Calu3 (cell line): Measurements from ENCODE around the gene PELI3. TPM values are rescaled to one million over a fixed set of nuclear protein-coding genes. Genes with fewer than 3 reads are reported as not detected.
A peak's percentile ranks its signal among the peaks of the same experiment; 100 is the strongest.

Source experiments
- BruUV-seq: library from RNA; stranded (reverse); fragments of 400-500 nt; replicated peaks from 2 replicates; lab custom pipeline; 2021; lab: Mats Ljungman, UMichigan
- CTCF ChIA-PET: fragments of 300-600 bp; sonication (Branson Sonifier 250); formaldehyde crosslinking; loops from one replicate; lab custom pipeline; 2022; ENCODE audit warnings: antibody characterized with exemption; lab: Charles Lee
- DNase-seq: peaks from one replicate; pipeline ENCODE4 v3.0.0; 2022
- H3K27ac Mint-ChIP-seq: one replicate; pipeline ENCODE4 v1.8.0; 2022; ENCODE audit warnings: mixed read lengths; ENCODE audit not compliant: unreplicated experiment
- H3K27me3 Mint-ChIP-seq: one replicate; pipeline ENCODE4 v1.8.0; 2022; ENCODE audit warnings: mixed read lengths; ENCODE audit not compliant: unreplicated experiment
- H3K36me3 Mint-ChIP-seq: one replicate; pipeline ENCODE4 v1.8.0; 2022; ENCODE audit warnings: mild to moderate bottlenecking, moderate library complexity, mixed read lengths; ENCODE audit not compliant: insufficient read depth, unreplicated experiment
- H3K4me1 Mint-ChIP-seq: one replicate; pipeline ENCODE4 v1.8.0; 2022; ENCODE audit warnings: mild to moderate bottlenecking, low read depth, mixed read lengths; ENCODE audit not compliant: unreplicated experiment
- H3K4me3 Mint-ChIP-seq: one replicate; pipeline ENCODE4 v1.8.0; 2022; ENCODE audit warnings: mild to moderate bottlenecking, low read depth, moderate library complexity, mixed read lengths; ENCODE audit not compliant: unreplicated experiment
- H3K9me3 Mint-ChIP-seq: one replicate; pipeline ENCODE4 v1.8.0; 2022; ENCODE audit warnings: low read depth, mixed read lengths; ENCODE audit not compliant: unreplicated experiment
- CTCF ChIP-seq: fragments of 200-600 bp; IDR thresholded peaks from one replicate; pipeline ENCODE4 v1.8.0; 2022; ENCODE audit warnings: antibody characterized with exemption; ENCODE audit not compliant: unreplicated experiment
- intact Hi-C: fragments of 100-400 bp; cut with micrococcal nuclease; formaldehyde crosslinking; loops from one replicate; pipeline ENCODE4 v1.10.0; 2022; ENCODE audit not compliant: unreplicated experiment
- total RNA-seq: library from RNA; stranded (reverse); gene quantifications from 2 replicates; pipeline ENCODE4 v1.2.3, GENCODE V29; 2022

The PELI3 gene
- total RNA-seq, 1 experiment from 2014 or later: 7.6 TPM

- Mint-ChIP-seq H3K27me3 (no peaks in the 10 kb centered on the region), H3K36me3 (peaks cover 35% of the 10 kb centered on the region), H3K4me3 (no peak overlapping the region), H3K9me3 (no peaks in the 10 kb centered on the region), H3K27ac (no peak overlapping the region), H3K4me1 (no peaks in the 10 kb centered on the region)
- CTCF ChIA-PET: interaction anchor here (0.6 kb wide), 2 partner anchors 21 to 703 kb away, joined by 3 read pairs; no protein-coding TSS in a partner anchor
- intact Hi-C loops: no loop called here
- no peak for DNase-seq
- no TSS peak for BruUV-seq
- TF ChIP-seq CTCF: no peak
Measured at GRCh38 chr11:66494935-66495334, 28.2 kb downstream of the PELI3 start.

GRCh38 chr11:66495401-66495854 is 28.7 kb downstream of the PELI3 start:
- DNase-seq: peak; percentile 15
- intact Hi-C loops: no loop called here
- H3K27ac Mint-ChIP-seq: no peak overlapping the region
- H3K36me3 Mint-ChIP-seq: peaks cover 37% of the 10 kb centered on the region
- no peak overlapping the region for H3K4me3 Mint-ChIP-seq
- BruUV-seq: no TSS peak
- no peaks in the 10 kb centered on the region for H3K27me3 Mint-ChIP-seq
- H3K9me3 Mint-ChIP-seq: no peaks in the 10 kb centered on the region
- H3K4me1 Mint-ChIP-seq: no peaks in the 10 kb centered on the region
- CTCF ChIA-PET: no interaction called here
- no peak for TF ChIP-seq CTCF

GRCh38 chr11:66497206-66497605 is 30.5 kb downstream of the PELI3 start:
- H3K27ac Mint-ChIP-seq: no peak overlapping the region
- peaks cover 35% of the 10 kb centered on the region for H3K36me3 Mint-ChIP-seq
- no peak for DNase-seq
- intact Hi-C loops: no loop called here
- no peaks in the 10 kb centered on the region for H3K27me3 Mint-ChIP-seq
- CTCF ChIA-PET: no interaction called here
- no peaks in the 10 kb centered on the region for H3K9me3 Mint-ChIP-seq
- H3K4me3 Mint-ChIP-seq: no peak overlapping the region
- no peaks in the 10 kb centered on the region for H3K4me1 Mint-ChIP-seq
- TF ChIP-seq CTCF: no peak
- BruUV-seq: no TSS peak

- Mint-ChIP-seq H3K9me3 (no peaks in the 10 kb centered on the region), H3K4me3 (no peak overlapping the region), H3K27me3 (no peaks in the 10 kb centered on the region), H3K27ac (no peak overlapping the region), H3K36me3 (peaks cover 29% of the 10 kb centered on the region), H3K4me1 (no peaks in the 10 kb centered on the region)
- no peak for TF ChIP-seq CTCF
- BruUV-seq: no TSS peak
- intact Hi-C loops: no loop called here
- no peak for DNase-seq
- CTCF ChIA-PET: no interaction called here
Measured at GRCh38 chr11:66498506-66498905, 31.8 kb downstream of the PELI3 start.
